Trophoblast cell (in vitro differentiated cells and primary cell): ENCODE results near the gene ZNF407.

ENCODE experiments used
- DNase-seq, 2 donors: peaks; one replicate each; pipeline ENCODE4 v3.0.0-alpha.2; 2016
- H2AFZ ChIP-seq: 2 replicates; pipeline ENCODE4 v1.6.1; 2013; ENCODE audit warnings: low read length, moderate library complexity, mild to moderate bottlenecking; ENCODE audit not compliant: insufficient read depth, poor library complexity
- H2AK5ac ChIP-seq: 2 replicates; pipeline ENCODE4 v1.6.1; 2013; ENCODE audit warnings: mild to moderate bottlenecking, low read length
- H2BK120ac ChIP-seq: 2 replicates; pipeline ENCODE4 v1.6.1; 2013; ENCODE audit warnings: low read length, mild to moderate bottlenecking, moderate library complexity; ENCODE audit not compliant: insufficient read depth, poor library complexity
- H2BK12ac ChIP-seq: 2 replicates; pipeline ENCODE4 v1.6.1; 2013; ENCODE audit warnings: mild to moderate bottlenecking, low read length, moderate library complexity
- H2BK5ac ChIP-seq: 2 replicates; pipeline ENCODE4 v1.6.1; 2013; ENCODE audit warnings: low read length, low read depth, moderate library complexity, mild to moderate bottlenecking; ENCODE audit not compliant: poor library complexity
- H3K14ac ChIP-seq: 2 replicates; pipeline ENCODE4 v1.6.1; 2013; ENCODE audit warnings: mild to moderate bottlenecking, low read length
- H3K18ac ChIP-seq: 2 replicates; pipeline ENCODE4 v1.6.1; 2013; ENCODE audit warnings: mild to moderate bottlenecking, low read length
- H3K23ac ChIP-seq: 2 replicates; pipeline ENCODE4 v1.6.1; 2013; ENCODE audit warnings: low read length
- H3K27ac ChIP-seq: 2 replicates; pipeline ENCODE4 v1.5.1; 2013; ENCODE audit warnings: low read depth, mild to moderate bottlenecking, inconsistent platforms, low read length, moderate library complexity
- H3K27me3 ChIP-seq: 2 replicates; pipeline ENCODE4 v1.6.1; 2013; ENCODE audit warnings: inconsistent platforms, mild to moderate bottlenecking, low read length, moderate library complexity; ENCODE audit not compliant: insufficient read depth
- H3K36me3 ChIP-seq, 2 experiments: 1 replicate in 1 of 2; 2 replicates in 1 of 2; pipeline ENCODE4 v1.6.1; 2013; ENCODE audit warnings: low read length in 2 of 2, mild to moderate bottlenecking in 2 of 2, moderate library complexity in 1 of 2; ENCODE audit not compliant: insufficient read depth in 2 of 2, control insufficient read depth in 1 of 2
- H3K4ac ChIP-seq: 2 replicates; pipeline ENCODE4 v1.6.1; 2013; ENCODE audit warnings: low read depth, mild to moderate bottlenecking, low read length, moderate library complexity
- H3K4me1 ChIP-seq, 2 experiments: 1 replicate in 1 of 2; 2 replicates in 1 of 2; pipeline ENCODE4 v1.6.1; 2013; ENCODE audit warnings: low read length in 2 of 2, mild to moderate bottlenecking in 2 of 2, moderate library complexity in 1 of 2; ENCODE audit not compliant: insufficient read depth in 2 of 2, control insufficient read depth in 1 of 2
- H3K4me2 ChIP-seq: 2 replicates; pipeline ENCODE4 v1.6.1; 2013; ENCODE audit warnings: inconsistent platforms, mild to moderate bottlenecking, low read length, moderate library complexity
- H3K4me3 ChIP-seq: 2 replicates; pipeline ENCODE4 v1.5.1; 2013; ENCODE audit warnings: mild to moderate bottlenecking, low read depth, low read length, inconsistent platforms
- H3K79me1 ChIP-seq: one replicate; pipeline ENCODE4 v1.6.1; 2013; ENCODE audit warnings: low read length
- H3K79me2 ChIP-seq: 2 replicates; pipeline ENCODE4 v1.6.1; 2013; ENCODE audit warnings: low read length, mild to moderate bottlenecking; ENCODE audit not compliant: control insufficient read depth, insufficient read depth, poor library complexity
- H3K9ac ChIP-seq: 2 replicates; pipeline ENCODE4 v1.6.1; 2013; ENCODE audit warnings: mild to moderate bottlenecking, low read length
- H3K9me3 ChIP-seq: 2 replicates; pipeline ENCODE4 v1.6.1; 2013; ENCODE audit warnings: low read depth, mild to moderate bottlenecking, control low read depth, inconsistent platforms, low read length; ENCODE audit not compliant: insufficient read depth
- H4K12ac ChIP-seq: 2 replicates; pipeline ENCODE4 v1.6.1; 2013; ENCODE audit warnings: low read depth, mild to moderate bottlenecking, low read length, moderate library complexity
- H4K8ac ChIP-seq: 2 replicates; pipeline ENCODE4 v1.6.1; 2013; ENCODE audit warnings: low read depth, mild to moderate bottlenecking, low read length, moderate library complexity
- H4K91ac ChIP-seq: one replicate; pipeline ENCODE4 v1.6.1; 2013; ENCODE audit warnings: low read depth, mild to moderate bottlenecking, low read length, moderate library complexity
- WGBS: extraction: QIAGEN DNeasy Blood & Tissue Kit; methylation state at CpG from one replicate; pipeline ENCODE4 v1.1.7; 2013; ENCODE audit warnings: missing lambda C conversion rate; ENCODE audit not compliant: insufficient read length, insufficient coverage; ENCODE audit errors: extremely low coverage; 5-methylcytosine and 5-hydroxymethylcytosine counted together

Gene ZNF407

DNA sequence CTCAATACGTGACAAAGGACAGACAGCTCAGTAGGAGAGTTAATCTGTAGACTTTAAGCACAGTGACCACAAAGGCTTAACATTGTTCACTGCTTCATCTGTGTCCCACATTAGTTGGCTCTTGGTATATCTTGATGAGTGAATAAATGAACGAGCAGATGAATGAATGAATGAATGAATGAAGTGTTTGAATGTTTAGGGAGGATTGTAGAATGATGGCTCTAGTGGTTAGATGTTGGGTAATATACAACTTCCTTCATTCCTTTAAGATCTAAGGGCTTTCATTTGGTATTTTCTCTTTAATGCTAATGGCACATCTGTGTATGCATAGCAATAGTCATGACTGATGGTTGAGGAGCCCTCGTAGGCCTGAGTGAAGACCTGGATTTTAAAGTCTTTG is 40.5 kb downstream of the ZNF407 start:
- H3K18ac ChIP-seq, result no peak overlapping the region
- H3K4me1 ChIP-seq, result peaks cover 6 to 14% of the 10 kb centered on the region in 2 experiments
- no peak for DNase-seq
- no peak overlapping the region for H3K27ac ChIP-seq
- H3K27me3 ChIP-seq, result no peaks in the 10 kb centered on the region
- H2AFZ ChIP-seq, result no peak overlapping the region
- no peak overlapping the region for H2BK5ac ChIP-seq
- no peak overlapping the region for H4K8ac ChIP-seq
- H3K9me3 ChIP-seq, result no peaks in the 10 kb centered on the region
- no peak overlapping the region for H4K12ac ChIP-seq
- H3K4me2 ChIP-seq, result no peak overlapping the region
- H3K14ac ChIP-seq, result no peak overlapping the region
- no peak overlapping the region for H3K9ac ChIP-seq
- H3K79me2 ChIP-seq, result no peaks in the 10 kb centered on the region
- no peak overlapping the region for H3K4ac ChIP-seq
- H2BK12ac ChIP-seq, result no peak overlapping the region
- WGBS, result 100% methylated on average over 1 of the region's 3 CpGs
- no peaks in the 10 kb centered on the region for H3K79me1 ChIP-seq
- H2AK5ac ChIP-seq, result no peak overlapping the region
- H3K36me3 ChIP-seq, result peaks cover 0 to 2% of the 10 kb centered on the region in 2 experiments
- no peak overlapping the region for H4K91ac ChIP-seq
- H2BK120ac ChIP-seq, result no peak overlapping the region
- H3K4me3 ChIP-seq, result no peak overlapping the region
- no peak overlapping the region for H3K23ac ChIP-seq

DNA sequence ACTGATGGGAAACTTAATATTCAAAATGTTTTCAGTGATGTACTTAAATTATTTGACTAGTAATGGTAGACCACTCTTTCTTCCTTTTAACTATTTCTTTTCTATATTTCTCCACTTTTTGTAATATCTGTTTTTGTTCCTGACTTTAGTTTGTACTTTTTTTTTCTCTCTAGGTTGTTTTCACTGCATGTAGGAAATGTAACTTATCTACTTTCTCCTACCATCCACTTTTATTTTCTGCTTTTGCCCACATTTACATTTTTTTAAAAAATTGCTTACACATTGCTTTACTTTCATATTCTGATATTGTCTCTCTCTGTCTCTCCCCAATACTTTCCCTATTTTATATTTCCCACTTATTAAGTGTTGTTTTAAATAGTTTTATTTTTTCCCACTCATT is 47.0 kb downstream of the ZNF407 start:
- Histone ChIP-seq H3K79me1 (no peaks in the 10 kb centered on the region), H3K9ac (no peak overlapping the region), H2BK120ac (no peak overlapping the region), H4K12ac (no peak overlapping the region), H3K27me3 (no peaks in the 10 kb centered on the region), H3K27ac (no peak overlapping the region), H3K14ac (no peak overlapping the region), H4K8ac (no peak overlapping the region), H2BK12ac (no peak overlapping the region), H3K4me2 (no peak overlapping the region), H2BK5ac (no peak overlapping the region), H3K4ac (no peak overlapping the region), H3K18ac (no peak overlapping the region), H3K9me3 (no peaks in the 10 kb centered on the region), H3K4me3 (no peak overlapping the region), H4K91ac (no peak overlapping the region), H2AK5ac (no peak overlapping the region), H3K4me1 (no peaks in the 10 kb centered on the region), H3K36me3 (no peaks in the 10 kb centered on the region), H3K79me2 (no peaks in the 10 kb centered on the region), H2AFZ (no peak overlapping the region), H3K23ac (no peak overlapping the region)
- DNase-seq, result no peak

DNA sequence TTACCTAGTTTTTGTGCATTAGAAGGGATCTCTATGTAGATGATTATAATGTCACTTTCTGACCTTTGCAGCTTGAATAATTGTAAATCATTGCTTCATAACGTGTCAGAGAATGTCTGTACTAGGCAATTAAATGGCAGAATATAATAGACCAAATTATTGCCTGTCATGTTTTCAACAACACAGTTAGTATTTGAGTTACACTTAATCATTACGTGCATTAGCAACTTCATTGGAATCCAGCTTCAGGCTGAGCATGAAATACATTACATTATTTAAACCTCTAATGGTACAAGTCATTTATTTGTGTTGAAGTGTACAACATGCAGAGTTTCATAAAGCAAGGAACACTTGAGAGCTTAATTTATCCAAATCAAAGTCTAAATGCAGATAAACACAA is 48.0 kb downstream of the ZNF407 start:
- Histone ChIP-seq H3K79me2 (no peaks in the 10 kb centered on the region), H2AK5ac (no peak overlapping the region), H3K4me3 (no peak overlapping the region), H3K23ac (no peak overlapping the region), H2BK5ac (no peak overlapping the region), H3K18ac (no peak overlapping the region), H3K9ac (no peak overlapping the region), H3K14ac (no peak overlapping the region), H2BK120ac (no peak overlapping the region), H2BK12ac (no peak overlapping the region), H3K4me2 (no peak overlapping the region), H3K36me3 (no peaks in the 10 kb centered on the region), H3K27ac (no peak overlapping the region), H3K4ac (no peak overlapping the region), H3K4me1 (no peaks in the 10 kb centered on the region), H3K27me3 (no peaks in the 10 kb centered on the region), H2AFZ (no peak overlapping the region), H3K9me3 (no peaks in the 10 kb centered on the region), H3K79me1 (no peaks in the 10 kb centered on the region), H4K8ac (no peak overlapping the region), H4K12ac (no peak overlapping the region), H4K91ac (no peak overlapping the region)
- DNase-seq, result no peak
- no CpG with 5 or more reads among the region's 2 CpGs for WGBS

DNA sequence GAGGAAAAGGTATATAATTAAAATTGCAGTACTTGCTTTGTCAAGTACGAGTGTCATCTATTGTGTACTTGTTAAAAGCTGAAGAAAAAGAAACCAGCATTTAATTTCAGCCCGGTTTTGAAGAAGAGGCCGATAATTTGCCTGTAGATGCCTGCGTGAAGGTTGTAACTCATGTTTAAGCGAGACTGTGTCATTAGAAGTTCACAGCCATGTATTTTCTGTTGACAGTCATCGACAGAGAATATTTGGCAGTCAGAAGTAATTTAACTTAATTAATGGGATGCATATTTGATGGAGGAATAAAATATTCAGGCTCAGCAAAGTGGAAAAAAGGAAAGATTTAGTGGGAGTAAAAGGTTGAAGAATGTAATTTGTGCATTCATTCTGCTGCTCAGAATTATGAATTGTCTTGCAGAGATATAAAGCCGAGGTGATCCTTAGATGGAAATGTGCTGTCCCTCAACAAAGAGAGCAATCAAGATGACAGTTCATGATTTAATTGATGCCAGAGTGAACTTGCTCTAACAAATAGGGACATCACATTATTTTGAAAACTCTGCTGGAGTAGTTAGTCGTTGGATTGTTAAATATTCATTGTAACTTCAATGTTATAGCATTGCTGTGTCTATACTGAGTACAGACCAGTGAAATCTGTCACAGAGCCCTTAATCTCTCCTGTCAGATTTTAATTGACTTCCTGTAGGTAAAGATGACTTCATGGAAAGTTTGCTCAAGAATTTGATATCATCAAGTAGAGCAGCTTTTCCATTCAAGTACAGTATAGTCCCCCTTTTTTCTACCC is 53.9 kb downstream of the ZNF407 start:
- Histone ChIP-seq H3K79me1 (no peaks in the 10 kb centered on the region), H2BK120ac (no peak overlapping the region), H3K4me1 (no peaks in the 10 kb centered on the region), H3K23ac (no peak overlapping the region), H4K8ac (no peak overlapping the region), H2AFZ (no peak overlapping the region), H3K14ac (no peak overlapping the region), H3K9me3 (no peaks in the 10 kb centered on the region), H2BK12ac (no peak overlapping the region), H3K36me3 (no peaks in the 10 kb centered on the region), H3K4me2 (no peak overlapping the region), H4K91ac (no peak overlapping the region), H3K79me2 (no peaks in the 10 kb centered on the region), H3K9ac (no peak overlapping the region), H3K4me3 (no peak overlapping the region), H2AK5ac (no peak overlapping the region), H3K18ac (no peak overlapping the region), H2BK5ac (no peak overlapping the region), H3K27ac (no peak overlapping the region), H4K12ac (no peak overlapping the region), H3K27me3 (no peaks in the 10 kb centered on the region), H3K4ac (no peak overlapping the region)
- WGBS, result no CpG with 5 or more reads among the region's 8 CpGs
- DNase-seq, result no peak
